ENCODE data around the gene CYTL1. TPM values are rescaled to one million over a fixed set of nuclear protein-coding genes. Genes with fewer than 3 reads are reported as not detected.
A peak's percentile ranks its signal among the peaks of the same experiment; 100 is the strongest.

Gene CYTL1
- total and polyA plus RNA-seq, 2 of the 4 experiments (the other 2 are of a cell fraction), result 1.3 to 7.4 TPM

DNA sequence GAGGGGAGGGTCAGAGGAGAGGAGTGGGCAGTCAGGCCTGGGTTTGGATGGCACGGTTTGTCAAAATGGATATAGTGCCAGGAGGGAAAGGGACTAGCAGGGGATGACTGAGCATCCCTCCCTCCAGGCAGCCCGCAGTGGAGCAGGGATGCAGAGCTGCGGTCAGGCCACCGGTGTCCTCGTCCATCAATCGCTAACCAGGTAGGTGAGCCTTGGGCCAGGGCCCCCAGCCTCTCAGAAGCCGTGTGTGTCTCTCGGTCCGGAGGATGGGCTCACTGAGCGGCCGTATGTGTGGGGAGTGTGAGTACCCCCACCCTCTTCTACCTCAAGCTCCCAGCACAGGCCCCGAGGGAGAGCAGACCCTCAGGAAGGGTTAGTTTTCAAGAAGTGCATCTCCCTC, 538 bp upstream of the CYTL1 start:
- H3K9ac ChIP-seq (ENCODE audit: low read depth, low read length), result peak overlapping the region; percentile 25; the same call in 1 of the 2 replicates
- H3K18ac ChIP-seq (ENCODE audit: low read depth, low read length), result peak overlapping the region; percentile 66; the same call in 1 of the 2 replicates
- TF ChIP-seq BHLHE40 (IDR thresholded peaks at IDR 0.05; ENCODE audit: low read depth, low read length), result no peak
- TF ChIP-seq, protein P1, sequence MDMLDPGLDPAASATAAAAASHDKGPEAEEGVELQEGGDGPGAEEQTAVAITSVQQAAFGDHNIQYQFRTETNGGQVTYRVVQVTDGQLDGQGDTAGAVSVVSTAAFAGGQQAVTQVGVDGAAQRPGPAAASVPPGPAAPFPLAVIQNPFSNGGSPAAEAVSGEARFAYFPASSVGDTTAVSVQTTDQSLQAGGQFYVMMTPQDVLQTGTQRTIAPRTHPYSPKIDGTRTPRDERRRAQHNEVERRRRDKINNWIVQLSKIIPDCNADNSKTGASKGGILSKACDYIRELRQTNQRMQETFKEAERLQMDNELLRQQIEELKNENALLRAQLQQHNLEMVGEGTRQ (IDR thresholded peaks at IDR 0.05; ENCODE audit: low read depth, low read length), result no peak
- TF ChIP-seq MXI1 (IDR thresholded peaks at IDR 0.05; ENCODE audit: borderline replicate concordance, low read depth, low read length), result no peak
- no peak for TF ChIP-seq RAD21 (IDR thresholded peaks at IDR 0.05; ENCODE audit: low read length)
- TF ChIP-seq RFX5 (IDR thresholded peaks at IDR 0.05; ENCODE audit: low read depth, low read length), result no peak
- TF ChIP-seq FOS (IDR thresholded peaks at IDR 0.05; ENCODE audit: low read depth, low read length), result no peak
- TF ChIP-seq MAFK (IDR thresholded peaks at IDR 0.05; ENCODE audit: low read depth, low read length), result no peak
- TF ChIP-seq, protein P2, sequence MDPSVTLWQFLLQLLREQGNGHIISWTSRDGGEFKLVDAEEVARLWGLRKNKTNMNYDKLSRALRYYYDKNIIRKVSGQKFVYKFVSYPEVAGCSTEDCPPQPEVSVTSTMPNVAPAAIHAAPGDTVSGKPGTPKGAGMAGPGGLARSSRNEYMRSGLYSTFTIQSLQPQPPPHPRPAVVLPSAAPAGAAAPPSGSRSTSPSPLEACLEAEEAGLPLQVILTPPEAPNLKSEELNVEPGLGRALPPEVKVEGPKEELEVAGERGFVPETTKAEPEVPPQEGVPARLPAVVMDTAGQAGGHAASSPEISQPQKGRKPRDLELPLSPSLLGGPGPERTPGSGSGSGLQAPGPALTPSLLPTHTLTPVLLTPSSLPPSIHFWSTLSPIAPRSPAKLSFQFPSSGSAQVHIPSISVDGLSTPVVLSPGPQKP (IDR thresholded peaks at IDR 0.05; ENCODE audit: borderline replicate concordance, low read depth, low read length), result no peak
- TF ChIP-seq NFE2L2 (IDR thresholded peaks at IDR 0.05; ENCODE audit: low read depth, low read length), result no peak
- in situ Hi-C loops (cut with MboI; ENCODE audit: low sequenced_read_pairs) (no loop called here), dilution Hi-C loops (cut with HindIII; ENCODE audit: low sequenced_read_pairs, unreplicated experiment) (no loop called here), intact Hi-C loops (cut with micrococcal nuclease) (no loop called here)
- ATAC-seq (ENCODE audit: low read depth) (peak; percentile 30; the same call in 1 of the 2 replicates), DNase-seq (no peak)
- H4K8ac ChIP-seq (ENCODE audit: low read depth in 2 of 2, low read length in 2 of 2), result peak overlapping the region; percentile 47 to 89; a peak in 3 of 4 replicates
- POLR2A ChIA-PET (ENCODE audit: unreplicated experiment), result no interaction called here
- peaks cover 20% of the 10 kb centered on the region for H3K27me3 ChIP-seq (ENCODE audit: control insufficient read depth, insufficient read depth, low read length)
- H4K91ac ChIP-seq (ENCODE audit: insufficient read depth, low read depth, low read length), result no peak overlapping the region; the same call in 1 of the 2 replicates
- peak overlapping the region; percentile 55; the same call in 1 of the 2 replicates for H4K5ac ChIP-seq (ENCODE audit: low read depth, low read length)
- 83% methylated on average over 3 of the region's 12 CpGs; no CpG with 5 or more reads in 1 of the 2 experiments for WGBS, 2 experiments (ENCODE audit: extremely low coverage in 2 of 2, insufficient read length in 1 of 2)
- H3K9me1 ChIP-seq (ENCODE audit: insufficient read depth, low read length), result no peaks in the 10 kb centered on the region
- H3K36me3 ChIP-seq (ENCODE audit: control insufficient read depth, insufficient read depth, low read length), result no peaks in the 10 kb centered on the region
- H2BK20ac ChIP-seq (ENCODE audit: low read depth, low read length), result no peak overlapping the region
- H3K27ac ChIP-seq (ENCODE audit: insufficient read depth, low read length), result no peak overlapping the region
- H2AFZ ChIP-seq (replicated peaks; ENCODE audit: low read length, poor library complexity), result no peak overlapping the region
- H3K23ac ChIP-seq (ENCODE audit: low read depth, low read length), result no peak overlapping the region
- H3K9me3 ChIP-seq (ENCODE audit: control insufficient read depth, insufficient read depth, low read length), result peaks cover 13% of the 10 kb centered on the region
- H3K4me1 ChIP-seq (ENCODE audit: control insufficient read depth, insufficient read depth, low read length), result peaks cover 2% of the 10 kb centered on the region; the same call in 1 of the 2 replicates
- no peaks in the 10 kb centered on the region for H3K79me1 ChIP-seq (ENCODE audit: low read depth in 1 of 2, low read length in 2 of 2)
- no peaks in the 10 kb centered on the region for H4K20me1 ChIP-seq (ENCODE audit: insufficient read depth, low read length)
- H2BK5ac ChIP-seq (ENCODE audit: low read depth, low read length, poor library complexity, severe bottlenecking), result no peak overlapping the region
- no peak overlapping the region; the same call in 1 of the 2 replicates for H3K4me2 ChIP-seq (ENCODE audit: low read depth, low read length)
- H2AK9ac ChIP-seq (replicated peaks; ENCODE audit: low read depth, low read length, poor library complexity), result no peak overlapping the region
- 0 out of 2 replicates have a peak overlapping the region, but pooled peaks have one; percentile 32 for H2BK120ac ChIP-seq (ENCODE audit: low read depth, low read length)
- H2AK5ac ChIP-seq (ENCODE audit: low read depth, low read length), result 0 out of 2 replicates have a peak overlapping the region, but pooled peaks have one; percentile 9
- no peak overlapping the region for H2BK15ac ChIP-seq (ENCODE audit: low read depth, low read length)
- BruUV-seq (replicated peaks), result no TSS peak
- H3K4me3 ChIP-seq (ENCODE audit: insufficient read depth, low read depth, low read length), result no peak overlapping the region
- CTCF ChIA-PET, result no interaction called here
- H3K56ac ChIP-seq (ENCODE audit: extremely low read depth, insufficient read depth, low read length), result no peak overlapping the region
- no peak overlapping the region for H3K14ac ChIP-seq (replicated peaks; ENCODE audit: low read depth, low read length)
- peak overlapping the region; percentile 62; the same call in 1 of the 2 replicates for H3K4ac ChIP-seq (ENCODE audit: low read depth, low read length)
